ENCODE results near the gene OR51F1.
"Not testable (repeated sequence)": the region's sequence is repeated elsewhere in the genome, so short reads cannot be mapped to it uniquely, and the experiment has no call there.

Gene OR51F1

GRCh38 chr11:4769838-4770237 lies at the start of gene OR51F1:
TSS of gene OR51F1 (minus strand) at chr11:4769938. CDS start at chr11:4769938, 0 bp downstream.
- DNase-seq, result no peak

GRCh38 chr11:4809246-4809645 lies 39.5 kb upstream of the OR51F1 start:
- DNase-seq, result no peak

GRCh38 chr11:4808476-4808875 lies 38.7 kb upstream of the OR51F1 start:
- no peak for DNase-seq

GRCh38 chr11:4804280-4804679 lies 34.5 kb upstream of the OR51F1 start, which contains the start of gene OR52R1:
TSS of gene OR52R1 (minus strand) at chr11:4804380. CDS start at chr11:4804380, 0 bp downstream.
- no peak for DNase-seq

GRCh38 chr11:4801316-4801715 lies 31.6 kb upstream of the OR51F1 start:
- not testable (repeated sequence) for DNase-seq

- no peak for DNase-seq
These were observed 28.9 kb upstream of the OR51F1 start for GRCh38 chr11:4798427-4799183.

GRCh38 chr11:4797206-4797605 lies 27.5 kb upstream of the OR51F1 start:
- no peak for DNase-seq

GRCh38 chr11:4782454-4782853 lies 12.7 kb upstream of the OR51F1 start:
- DNase-seq, result no peak

- no peak for DNase-seq
These were observed 1.6 kb downstream of the OR51F1 start for GRCh38 chr11:4768094-4768493.

GRCh38 chr11:4766420-4767043 lies 3.2 kb downstream of the OR51F1 start:
- DNase-seq, result no peak

- no peak for DNase-seq
These were observed 6.6 kb downstream of the OR51F1 start for GRCh38 chr11:4763096-4763495.

- DNase-seq, result no peak
These were observed 18.5 kb downstream of the OR51F1 start for GRCh38 chr11:4751201-4751600.

GRCh38 chr11:4748438-4748837 lies 21.3 kb downstream of the OR51F1 start:
- no peak for DNase-seq

- DNase-seq, result no peak
These were observed 29.0 kb downstream of the OR51F1 start for GRCh38 chr11:4740735-4741134.

- no peak for DNase-seq
These were observed 42.6 kb downstream of the OR51F1 start for GRCh38 chr11:4727171-4727570.

- DNase-seq, result not testable (repeated sequence)
These were observed 46.9 kb downstream of the OR51F1 start for GRCh38 chr11:4722616-4723534.
